GM18507 (cell line): ENCODE data around the gene KRT81.
"Not testable (repeated sequence)": the region's sequence is repeated elsewhere in the genome, so short reads cannot be mapped to it uniquely, and the experiment has no call there.

Source experiments
- DNase-seq: peaks from one replicate; pipeline ENCODE4 v3.0.0; 2011; ENCODE audit warnings: low read depth; ENCODE audit not compliant: insufficient read length; ENCODE audit errors: extremely low spot score
- FAIRE-seq: peaks from 2 replicates; lab custom pipeline; 2011; peaks lifted over from hg19 to GRCh38; lab: Jason Lieb, UNC

Gene KRT81

DNA sequence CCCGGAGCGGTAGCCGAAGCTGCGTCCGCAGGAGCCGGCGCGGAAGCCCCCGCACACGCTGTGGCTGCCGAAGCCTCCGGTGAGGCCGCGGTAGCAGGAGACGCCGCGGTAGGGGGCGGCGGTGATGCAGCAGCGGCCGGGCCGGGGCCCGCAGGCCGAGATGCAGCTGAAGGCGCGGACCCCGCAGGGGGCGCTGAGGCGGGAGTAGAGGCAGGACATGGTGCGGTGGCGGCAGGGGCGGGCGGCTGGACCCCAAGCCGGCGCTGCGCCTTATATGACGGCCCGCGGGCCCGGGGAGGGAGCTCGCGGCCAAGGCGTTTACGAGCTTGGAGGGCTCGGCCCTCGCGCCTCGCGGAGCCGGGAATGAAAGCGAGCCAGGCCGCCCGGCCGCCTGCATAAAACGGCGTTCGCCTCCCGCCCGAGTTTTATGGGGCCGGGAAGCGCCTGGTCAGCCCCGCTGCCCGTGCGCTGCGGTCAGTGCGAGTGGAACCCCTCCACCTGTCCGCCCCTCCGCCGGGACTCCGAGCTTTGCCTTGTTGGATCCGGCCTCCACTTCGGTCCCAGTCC lies 32.9 kb downstream of the KRT81 start:
- FAIRE-seq (no peak), DNase-seq (no peak)

DNA sequence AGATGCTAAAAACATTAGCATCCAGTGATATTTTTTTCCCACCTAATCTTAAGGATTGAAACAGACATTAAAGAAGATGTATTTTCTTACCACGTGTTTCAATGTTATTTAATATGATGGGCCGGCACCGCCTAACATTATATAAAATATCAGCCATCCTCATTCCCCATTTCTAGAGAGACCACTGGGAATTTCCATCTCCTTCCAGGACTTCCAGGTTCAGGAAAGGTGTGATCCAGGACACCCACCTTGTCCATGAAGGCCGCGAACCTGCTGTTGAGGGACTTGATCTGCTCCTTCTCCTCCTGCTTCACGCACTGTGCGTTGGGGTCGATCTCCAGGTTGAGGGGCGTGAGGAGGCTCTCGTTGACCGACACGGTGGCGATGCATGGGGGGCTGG lies 33.4 kb downstream of the KRT81 start:
- not testable (repeated sequence) for DNase-seq, FAIRE-seq

DNA sequence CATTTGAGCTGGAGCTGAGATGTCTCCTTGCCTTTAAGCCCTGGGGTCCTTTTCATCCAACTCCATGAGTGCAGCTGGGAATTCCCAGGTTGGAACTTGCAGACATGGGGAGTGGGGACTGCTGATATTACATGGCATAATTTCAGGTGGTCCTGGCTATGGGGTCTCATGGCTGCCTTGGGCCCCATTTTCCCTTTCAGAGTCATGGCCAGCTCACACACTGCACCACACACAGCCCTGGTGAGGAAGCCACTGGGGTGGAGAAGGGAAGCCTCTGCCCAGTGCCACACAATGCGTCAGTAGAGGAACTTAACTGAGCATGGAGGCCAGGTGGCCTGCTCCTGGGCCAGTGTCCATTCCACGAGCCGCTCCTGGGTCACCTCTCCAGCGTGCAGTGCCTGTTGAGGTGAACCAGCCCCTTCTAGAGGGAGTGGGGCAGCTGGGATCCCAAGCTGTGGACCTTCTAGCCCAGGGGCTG lies 34.2 kb downstream of the KRT81 start:
- DNase-seq = no peak

DNA sequence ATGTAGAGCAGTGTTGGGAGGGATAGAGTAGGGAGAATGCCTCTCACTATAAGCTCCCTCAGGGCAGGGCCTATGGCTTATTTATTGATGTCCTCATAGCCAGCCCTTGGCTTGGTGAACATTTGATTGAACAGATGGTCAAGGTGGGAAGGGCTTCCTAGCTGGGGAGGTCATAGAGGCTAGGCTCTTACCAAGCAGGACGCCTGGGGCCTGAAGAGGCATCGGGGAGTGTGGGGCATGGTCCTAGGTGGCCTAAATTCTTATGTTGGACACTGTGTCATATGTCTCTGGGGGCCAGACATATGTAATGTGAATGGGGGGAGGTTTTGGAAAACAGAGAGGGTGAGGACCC lies 34.8 kb downstream of the KRT81 start:
- DNase-seq = no peak

More for the DNA sequence above, 34.2 kb downstream of the KRT81 start:
- no peak for FAIRE-seq

DNA sequence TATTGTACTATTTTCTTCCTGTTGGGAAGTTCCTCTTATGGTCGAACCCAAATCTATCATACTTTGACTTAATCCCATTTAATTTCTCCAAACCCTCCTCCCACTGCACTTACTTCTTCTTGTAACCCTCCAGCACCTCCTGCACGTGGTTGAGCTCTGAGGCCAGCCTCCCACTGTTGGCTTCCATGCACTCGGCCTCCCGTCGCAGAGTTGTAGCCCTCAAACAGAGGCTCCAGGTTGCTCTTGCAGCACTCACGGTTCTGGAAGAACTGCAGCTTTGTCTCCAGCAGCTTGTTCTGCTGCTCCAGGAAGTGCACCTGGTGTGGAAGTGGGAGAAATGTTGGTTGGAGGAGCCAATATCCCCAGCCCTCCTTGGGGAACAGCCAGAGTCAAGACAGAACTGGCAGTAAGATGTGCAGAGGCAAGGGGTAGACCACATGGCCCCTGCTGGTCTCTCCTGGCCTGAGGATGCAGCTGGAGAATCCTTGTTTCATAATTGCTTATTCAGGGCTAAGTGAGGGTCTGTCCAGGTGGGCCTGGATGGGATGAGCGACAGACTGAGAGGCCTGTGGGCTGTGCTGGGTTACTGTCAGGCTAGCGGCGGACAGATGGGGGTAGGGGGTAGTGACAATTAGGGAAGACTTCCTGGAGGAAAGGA lies 35.3 kb downstream of the KRT81 start:
- no peak for DNase-seq
- FAIRE-seq = no peak

More for the DNA sequence above, 34.8 kb downstream of the KRT81 start:
- no peak for FAIRE-seq

DNA sequence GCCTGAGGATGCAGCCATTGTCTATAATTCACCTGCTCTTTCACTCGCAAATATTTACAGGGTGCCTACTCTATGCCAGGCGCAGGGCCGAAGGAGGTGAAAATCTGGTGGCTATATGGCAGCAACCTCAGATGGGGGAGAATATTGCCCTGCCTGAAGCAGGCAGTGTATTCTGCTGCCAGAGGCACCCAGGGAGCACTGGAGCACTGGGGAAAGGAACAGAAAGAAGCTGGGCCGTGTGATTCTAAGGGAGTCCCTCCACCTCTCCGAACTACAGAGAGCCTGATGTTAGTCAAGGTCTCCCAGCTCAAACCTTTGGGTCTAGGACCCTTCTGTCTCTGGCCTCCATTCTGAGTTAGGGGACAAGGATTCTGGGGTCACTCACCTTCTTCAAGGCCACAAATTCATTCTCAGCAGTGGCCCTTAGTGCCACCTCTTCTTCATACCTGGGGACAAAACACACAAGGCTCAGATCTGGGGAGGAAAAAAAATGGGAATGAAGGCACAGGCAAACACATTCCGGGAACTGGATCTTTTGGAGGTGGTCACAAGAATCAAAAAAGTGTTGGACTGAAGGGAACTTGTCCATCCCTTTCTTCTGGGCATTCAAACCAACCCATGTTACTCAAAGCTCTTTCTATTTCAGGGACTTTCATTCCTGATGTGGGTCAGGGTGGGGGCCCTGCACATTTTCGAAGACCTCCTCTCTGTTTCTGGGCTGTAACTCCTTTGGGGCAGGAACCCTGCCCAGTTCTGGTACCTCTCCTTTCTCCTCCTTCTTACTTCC lies 36.2 kb downstream of the KRT81 start:
- FAIRE-seq (no peak), DNase-seq (no peak)

DNA sequence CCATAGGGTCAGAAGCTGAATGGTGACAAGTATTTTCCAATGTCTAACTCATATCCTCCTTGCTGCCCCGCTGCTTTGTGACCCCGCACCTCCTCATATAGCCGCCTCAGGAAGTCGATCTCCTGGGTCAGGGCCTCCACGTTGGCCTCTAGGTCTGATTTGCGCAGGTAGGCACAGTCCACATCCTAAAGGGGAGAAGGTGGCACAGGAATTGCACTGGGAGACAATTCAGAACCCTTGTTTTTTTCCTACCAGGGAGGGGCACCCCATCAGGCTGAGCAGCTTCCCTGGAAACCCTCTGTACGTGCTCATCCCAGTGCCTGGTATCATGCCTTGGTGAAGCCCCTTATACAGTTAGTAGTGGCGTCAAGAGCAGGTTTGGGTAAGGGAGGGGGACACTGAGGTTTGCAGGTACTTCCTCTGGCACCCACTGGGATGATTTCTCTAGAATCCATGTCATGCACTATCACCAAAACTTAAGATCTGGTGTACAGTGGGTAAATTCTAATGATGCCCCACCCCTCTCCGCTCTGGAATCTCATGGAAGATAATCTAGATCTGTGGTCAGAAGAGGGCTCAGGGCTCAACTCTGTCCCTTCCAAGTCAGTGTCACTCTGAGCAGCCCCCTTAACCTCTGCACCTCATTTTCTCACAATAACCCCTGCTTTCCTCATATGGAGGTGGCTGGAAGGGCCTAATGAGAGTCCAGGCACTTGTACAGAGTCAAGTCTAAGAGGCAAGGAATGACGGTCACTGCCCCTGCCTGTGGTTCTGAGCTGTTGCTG lies 37.0 kb downstream of the KRT81 start:
- DNase-seq (no peak), FAIRE-seq (no peak)

DNA sequence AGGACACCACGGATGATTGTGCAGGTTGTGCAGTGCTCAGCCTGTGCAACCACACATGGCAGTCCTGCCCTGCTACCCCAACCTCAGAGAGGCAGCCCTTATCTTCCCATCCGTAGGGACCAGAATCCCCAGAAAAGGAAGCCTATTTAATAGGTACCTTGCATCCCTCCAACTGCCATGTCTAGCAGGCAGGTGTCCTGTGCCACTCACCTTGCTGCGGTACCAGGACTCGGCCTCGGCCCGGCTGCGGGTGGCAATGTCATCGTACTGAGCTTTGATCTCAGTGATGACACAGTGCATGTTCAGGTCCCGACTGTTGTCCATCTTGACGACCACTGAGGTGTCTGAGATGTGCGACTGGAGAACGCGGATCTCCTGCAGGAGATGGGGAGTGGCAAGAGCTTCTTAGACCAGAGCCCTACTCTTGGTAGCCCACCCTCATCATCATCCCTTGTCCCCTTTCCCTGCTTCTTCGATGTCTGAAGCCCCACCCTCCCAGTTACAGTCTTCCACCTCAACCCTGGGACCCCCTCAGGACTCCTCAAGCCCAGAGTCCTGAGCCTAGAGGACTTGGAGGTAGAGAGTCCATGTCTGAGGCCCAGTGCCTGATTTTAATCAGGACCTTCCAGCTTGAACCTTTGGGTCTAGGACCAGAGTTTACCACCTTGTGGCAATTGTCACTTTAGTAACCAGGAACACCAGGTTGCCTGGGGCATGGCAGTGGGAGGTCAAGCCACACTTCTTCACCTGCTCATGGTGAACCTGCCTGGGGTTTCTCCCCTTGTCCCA lies 37.7 kb downstream of the KRT81 start:
- no peak for DNase-seq
- FAIRE-seq = no peak

DNA sequence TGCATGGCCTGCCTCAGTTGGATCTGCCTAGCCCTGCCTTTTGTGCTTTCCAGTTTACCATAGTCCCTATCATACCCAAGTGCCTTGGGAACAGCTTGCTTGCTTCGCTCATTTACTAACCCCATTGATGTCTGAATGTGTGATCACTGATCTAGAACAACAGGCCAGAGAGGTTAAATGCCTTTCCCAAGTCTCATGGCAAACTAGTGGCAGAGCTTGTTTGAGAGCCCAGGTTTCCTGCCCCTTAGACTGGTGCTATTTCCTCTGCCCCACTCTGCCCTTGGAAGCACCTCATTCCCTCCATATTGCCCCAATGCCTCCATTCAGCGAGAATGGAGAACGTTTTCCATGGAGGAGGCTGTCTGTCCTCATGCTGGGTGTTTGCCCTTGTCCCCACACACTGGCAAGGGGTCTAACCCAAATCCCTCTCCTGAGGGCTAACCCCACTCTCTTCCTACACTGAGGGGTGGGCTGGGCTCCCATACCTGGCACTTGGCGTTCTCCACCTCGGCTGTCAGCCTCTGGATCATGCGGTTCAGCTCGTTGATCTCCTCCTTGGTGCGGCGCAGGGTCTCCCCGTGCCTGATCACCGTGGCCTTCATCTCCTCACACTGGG lies 38.5 kb downstream of the KRT81 start:
- no peak for FAIRE-seq
- no peak for DNase-seq

DNA sequence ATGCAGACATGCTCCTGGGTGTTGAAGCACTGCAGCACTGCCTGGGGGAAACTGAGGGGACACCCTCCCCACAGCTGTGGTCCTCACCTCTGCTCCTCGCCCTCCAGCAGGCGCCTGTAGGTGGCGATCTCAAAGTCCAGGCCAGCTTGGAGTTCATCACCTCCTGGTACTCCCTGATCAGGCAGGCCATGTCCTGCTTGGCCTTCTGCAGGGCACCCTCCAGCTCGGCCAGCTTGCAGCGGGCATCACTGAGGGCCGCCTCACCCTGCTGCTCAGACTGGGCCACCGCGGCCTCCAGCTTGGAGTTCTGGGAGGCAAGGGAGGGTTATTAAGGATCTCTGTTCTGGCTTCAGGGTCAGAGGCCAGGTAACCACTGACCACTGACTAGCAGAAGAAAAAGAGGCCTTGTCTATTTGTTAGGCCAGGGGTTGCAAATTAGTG lies 39.1 kb downstream of the KRT81 start:
- DNase-seq, FAIRE-seq: not testable (repeated sequence)

DNA sequence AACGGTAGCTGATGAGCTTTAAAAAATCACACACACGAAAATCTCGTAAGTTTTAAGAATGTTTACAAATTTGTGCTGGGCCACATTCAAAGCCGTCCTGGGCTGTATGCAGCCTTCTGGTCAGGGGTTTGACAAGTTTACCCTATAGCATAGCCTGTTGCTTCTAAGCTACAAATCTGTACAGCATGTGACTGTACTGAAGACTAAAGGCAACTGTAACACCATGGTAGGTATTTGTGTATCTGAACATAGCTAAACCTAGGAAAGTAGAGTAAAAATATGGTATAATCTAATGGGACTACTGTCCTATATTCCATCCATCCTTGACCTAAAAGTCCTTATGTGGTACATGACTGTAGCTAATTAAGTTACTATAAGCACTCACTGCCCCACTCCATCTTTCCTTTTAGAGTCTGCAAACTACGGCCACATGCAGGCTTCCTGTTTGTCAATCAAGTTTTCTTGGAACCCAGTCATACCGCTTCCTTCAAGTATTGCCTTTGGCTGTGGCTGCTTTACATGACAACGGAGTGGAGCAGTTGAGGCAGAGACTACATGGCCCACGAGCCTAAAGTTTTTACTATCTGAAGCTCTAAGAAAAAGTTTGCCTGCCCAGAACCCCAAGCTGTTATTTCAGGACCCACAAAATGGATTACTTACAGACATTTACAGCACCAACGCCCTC lies 39.8 kb downstream of the KRT81 start:
- FAIRE-seq = no peak
- no peak for DNase-seq

DNA sequence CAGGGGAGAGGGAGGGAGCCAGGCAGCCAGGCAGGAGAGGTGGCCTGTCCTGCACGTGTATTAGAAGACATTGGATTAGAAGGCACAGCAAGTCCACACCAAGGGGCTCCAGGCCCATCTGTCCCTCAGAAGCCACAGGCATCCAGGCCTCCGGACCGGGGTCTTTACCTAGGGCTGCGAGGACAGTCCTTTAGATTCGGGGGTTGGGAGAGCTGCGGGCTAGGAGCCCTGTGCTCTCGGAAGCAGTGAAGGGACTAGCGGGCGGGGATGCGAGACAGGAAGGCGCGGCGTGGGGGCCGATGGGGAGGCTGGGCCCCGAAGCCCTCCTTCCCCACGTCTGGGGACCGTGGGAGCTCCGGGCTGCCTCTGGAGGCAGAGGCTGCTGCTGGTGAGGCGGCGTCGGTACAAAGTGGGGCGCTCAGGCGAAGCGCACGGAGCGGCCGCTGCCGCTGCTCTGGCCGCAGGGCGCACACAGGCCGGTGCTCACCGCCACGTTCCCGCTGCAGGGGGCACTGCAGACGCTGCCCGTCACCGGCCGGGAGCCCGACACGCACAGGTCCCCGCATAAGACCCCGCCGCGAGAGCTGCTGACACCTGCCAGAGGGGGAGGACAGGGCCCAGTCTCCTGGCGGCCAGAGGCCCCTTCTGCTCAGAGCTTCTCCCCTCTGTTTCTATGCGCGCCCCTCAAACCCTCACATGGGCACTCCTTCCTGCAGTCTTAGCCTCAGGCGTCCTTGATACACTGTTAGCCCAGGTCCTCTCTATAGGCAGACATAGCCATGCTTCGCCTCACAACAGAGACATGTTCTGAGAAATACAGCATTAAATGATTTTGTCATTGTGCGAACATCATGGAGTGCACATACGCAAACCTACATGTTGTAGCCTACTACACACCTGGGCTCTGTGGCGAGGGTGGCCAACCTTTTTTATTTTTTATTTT lies 41.0 kb downstream of the KRT81 start:
- DNase-seq (no peak), FAIRE-seq (no peak)

DNA sequence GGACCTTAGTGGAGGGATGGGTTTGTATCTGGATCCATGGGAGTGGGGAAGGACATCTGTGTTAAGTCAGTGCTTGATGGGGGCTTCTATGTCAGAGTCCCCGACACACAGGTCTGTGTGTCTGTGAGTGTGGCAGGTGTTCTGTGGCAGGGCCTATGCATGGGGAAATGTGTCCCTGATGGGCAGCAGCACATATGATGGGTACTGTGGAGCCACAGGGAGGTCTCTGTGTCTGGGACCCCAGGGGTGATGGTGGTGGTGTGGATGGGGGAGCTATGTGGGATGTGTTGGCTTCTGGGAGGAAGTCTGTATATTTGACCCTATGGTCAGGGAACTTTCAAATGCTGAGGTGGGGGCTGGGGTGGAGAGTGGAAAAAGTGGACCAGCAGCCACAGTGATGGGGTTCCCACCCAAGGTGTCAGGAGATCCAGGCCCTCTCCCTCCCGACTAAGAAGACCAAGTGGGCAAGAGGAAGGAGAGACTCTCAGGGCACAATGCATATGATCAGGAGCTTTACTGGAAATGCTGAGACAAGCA lies 41.8 kb downstream of the KRT81 start:
- no peak for FAIRE-seq
- no peak for DNase-seq

DNA sequence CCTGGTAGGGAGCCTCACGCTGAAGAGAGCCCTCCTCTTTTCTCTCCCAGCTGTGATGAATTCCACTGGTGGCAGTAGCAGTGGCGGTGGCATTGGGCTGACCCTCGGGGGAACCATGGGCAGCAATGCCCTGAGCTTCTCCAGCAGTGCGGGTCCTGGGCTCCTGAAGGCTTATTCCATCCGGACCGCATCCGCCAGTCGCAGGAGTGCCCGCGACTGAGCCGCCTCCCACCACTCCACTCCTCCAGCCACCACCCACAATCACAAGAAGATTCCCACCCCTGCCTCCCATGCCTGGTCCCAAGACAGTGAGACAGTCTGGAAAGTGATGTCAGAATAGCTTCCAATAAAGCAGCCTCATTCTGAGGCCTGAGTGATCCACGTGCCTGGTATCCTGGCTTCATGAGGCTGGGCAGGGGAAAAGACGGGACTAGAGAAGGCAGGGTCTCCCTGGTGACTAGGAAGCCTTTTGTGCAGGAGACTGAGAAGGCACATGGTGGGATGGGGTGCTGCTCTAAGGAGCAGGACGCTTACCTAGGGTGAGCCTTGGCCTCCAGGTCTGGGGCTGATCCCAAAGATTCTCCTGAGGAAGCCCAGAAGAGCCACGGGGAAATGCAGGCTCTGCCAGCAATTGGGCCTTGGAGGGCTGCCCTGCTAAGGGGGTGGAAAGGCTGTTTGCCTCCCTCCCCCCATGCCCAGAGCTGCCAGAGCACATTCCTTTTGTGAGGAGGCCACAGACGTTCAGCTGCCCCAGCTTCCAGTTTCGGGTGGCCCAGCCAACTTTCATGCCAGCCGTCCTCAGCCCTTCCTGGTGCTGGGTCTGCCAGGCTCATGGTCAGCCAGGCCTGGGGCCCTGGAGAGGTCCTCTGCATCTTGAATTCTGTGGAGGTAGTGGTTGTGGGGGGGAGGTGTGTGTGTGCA lies 42.5 kb downstream of the KRT81 start:
- DNase-seq (no peak), FAIRE-seq (no peak)

DNA sequence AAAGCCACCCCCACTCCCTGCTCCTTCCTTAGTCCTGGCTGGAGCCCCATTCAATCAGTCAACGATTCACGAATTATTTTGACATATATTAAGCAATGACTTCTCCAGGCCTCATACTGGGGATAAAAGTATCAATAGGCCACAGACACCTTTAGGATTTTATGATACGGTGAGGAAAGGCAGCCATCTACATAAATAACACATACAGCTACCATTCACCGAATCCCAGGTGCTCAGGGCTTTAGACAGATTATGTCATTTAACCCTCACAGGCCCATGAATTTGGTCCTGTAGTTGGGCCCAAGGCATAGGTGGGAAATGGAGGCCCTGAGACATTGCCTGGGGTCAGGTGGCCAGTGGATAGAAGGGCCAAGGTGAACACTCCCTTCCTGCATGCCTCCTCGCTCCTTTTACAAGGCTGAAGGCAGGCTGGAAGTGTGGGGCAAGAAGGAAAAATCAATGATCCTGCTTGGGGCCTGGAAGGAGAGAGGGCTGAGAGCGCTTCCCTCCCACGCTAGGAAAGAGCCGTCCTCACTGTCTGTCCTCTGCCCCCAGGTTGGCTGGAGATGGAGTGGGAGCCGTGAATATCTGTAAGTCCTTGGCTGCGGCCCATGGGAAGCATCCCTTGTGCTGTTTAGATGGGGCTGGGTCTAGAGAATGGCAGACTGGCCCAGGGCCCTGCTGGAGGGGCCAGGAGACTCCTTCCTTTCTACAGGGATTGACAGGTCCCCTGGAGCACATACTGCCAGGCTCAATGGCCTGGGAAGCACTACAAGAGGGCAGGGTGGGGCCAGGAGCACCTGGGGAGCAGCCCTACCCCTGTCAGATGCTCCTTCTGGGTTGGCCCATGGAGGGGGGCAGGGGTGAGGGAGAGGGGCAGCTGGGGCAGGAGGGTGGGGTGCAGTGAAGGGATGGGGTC lies 43.5 kb downstream of the KRT81 start:
- DNase-seq (no peak), FAIRE-seq (no peak)
